Left lung (tissue), 10 donors: ENCODE data around the gene SORL1. TPM values are rescaled to one million over a fixed set of nuclear protein-coding genes. Genes with fewer than 3 reads are reported as not detected.

ENCODE experiments used
- ATAC-seq: fragments of 200-7000 bp; cut with Tn5 transposase; one replicate; pipeline ENCODE4 v1.9.1; 2020; ENCODE audit warnings: moderate library complexity
- DNase-seq, 4 donors: peaks; one replicate each; pipeline ENCODE4 v3.0.0-alpha.2; 2013 to 2020
- H3K27ac ChIP-seq, 2 donors: fragments of 200-600 bp; sonication (generic) in 1 of 2; one replicate each; pipeline versions ENCODE4 v1.5.0 to v1.8.0; 2020 to 2021
- H3K27me3 ChIP-seq, 2 donors: fragments of 200-600 bp; sonication (generic) in 1 of 2; one replicate each; pipeline versions ENCODE4 v1.5.0 to v1.8.0; 2020 to 2021
- H3K36me3 ChIP-seq, 2 donors: fragments of 200-600 bp; sonication (generic) in 1 of 2; one replicate each; pipeline versions ENCODE4 v1.5.0 to v1.8.0; 2020 to 2021
- H3K4me1 ChIP-seq, 2 donors: fragments of 200-600 bp; one replicate each; pipeline ENCODE4 v1.8.0; 2021
- H3K4me3 ChIP-seq, 2 donors: fragments of 200-600 bp; sonication (generic) in 1 of 2; one replicate each; pipeline versions ENCODE4 v1.5.0 to v1.8.0; 2020 to 2021; ENCODE audit warnings: mild to moderate bottlenecking in 1 of 2
- H3K9me3 ChIP-seq, 2 donors: fragments of 200-600 bp; sonication (generic) in 1 of 2; one replicate each; pipeline versions ENCODE4 v1.5.0 to v1.8.0; 2020 to 2021
- CTCF ChIP-seq, 2 donors: fragments of 200-600 bp; sonication (generic) in 1 of 2; IDR thresholded peaks; one replicate each; pipeline versions ENCODE4 v1.5.0 to v1.8.0; 2021; ENCODE audit warnings: antibody characterized with exemption in 2 of 2
- intact Hi-C, 2 donors: fragments of 100-400 bp; cut with DNase I; formaldehyde crosslinking; loops; one replicate each; pipeline versions ENCODE4 v1.11.2 to v1.14.2; 2022
- polyA plus RNA-seq, 6 donors: library from polyadenylated mRNA; unstranded; fragments of 120-200 nt; gene quantifications; one replicate each; pipeline ENCODE4 v1.2.1, GENCODE V29; 2013; ENCODE audit not compliant: insufficient read length in 6 of 6
- total RNA-seq, 2 donors: library from RNA; stranded (reverse); fragmentation: NEBNext Ultra II Directional; extraction: Animal tissue kit (Norgen Biotek cat#: 25700); gene quantifications; one replicate each; pipeline ENCODE4 v1.2.1, GENCODE V29; 2021
- donor health status: DM: no; HTN: yes; CAD: no.
- donor health status: DM: no; HTN: no; CAD: no.

The SORL1 gene
- total and polyA plus RNA-seq, 8 donors: 29.8 to 114 (median 33.4) TPM

GRCh38 chr11:121510438-121510837 is 58.3 kb downstream of the SORL1 start:
- DNase-seq (no peak), ATAC-seq (no peak)
- Histone ChIP-seq H3K9me3 (peaks cover 0 to 9% of the 10 kb centered on the region in 2 donors), H3K4me1 (no peaks in the 10 kb centered on the region), H3K27me3 (no peaks in the 10 kb centered on the region), H3K4me3 (no peak overlapping the region), H3K36me3 (peaks cover 0 to 44% of the 10 kb centered on the region in 2 donors), H3K27ac (no peak overlapping the region)
- intact Hi-C loops: no loop called here
- no peak for TF ChIP-seq CTCF (IDR thresholded peaks at IDR 0.05)

- no peak for TF ChIP-seq CTCF (IDR thresholded peaks at IDR 0.05)
- no peak overlapping the region for H3K27ac ChIP-seq
- no peaks in the 10 kb centered on the region for H3K4me1 ChIP-seq
- H3K4me3 ChIP-seq: no peak overlapping the region
- H3K9me3 ChIP-seq: no peaks in the 10 kb centered on the region
- intact Hi-C loops: no loop called here
- ATAC-seq (no peak), DNase-seq (no peak)
- peaks cover 0 to 52% of the 10 kb centered on the region in 2 donors for H3K36me3 ChIP-seq
- H3K27me3 ChIP-seq: no peaks in the 10 kb centered on the region
Observed at GRCh38 chr11:121512468-121513465, 60.7 kb downstream of the SORL1 start.

GRCh38 chr11:121513807-121514206 is 61.7 kb downstream of the SORL1 start:
- Histone ChIP-seq H3K4me1 (no peaks in the 10 kb centered on the region), H3K27me3 (no peaks in the 10 kb centered on the region), H3K4me3 (no peak overlapping the region), H3K27ac (no peak overlapping the region), H3K9me3 (no peaks in the 10 kb centered on the region), H3K36me3 (peaks cover 0 to 62% of the 10 kb centered on the region in 2 donors)
- intact Hi-C loops: no loop called here
- no peak for TF ChIP-seq CTCF (IDR thresholded peaks at IDR 0.05)
- DNase-seq (no peak), ATAC-seq (no peak)

- H3K4me3 ChIP-seq: no peak overlapping the region
- peaks cover 0 to 55% of the 10 kb centered on the region in 2 donors for H3K36me3 ChIP-seq
- H3K4me1 ChIP-seq: no peaks in the 10 kb centered on the region
- intact Hi-C loops: no loop called here
- no peak for TF ChIP-seq CTCF (IDR thresholded peaks at IDR 0.05)
- H3K9me3 ChIP-seq: no peaks in the 10 kb centered on the region
- no peak overlapping the region for H3K27ac ChIP-seq
- H3K27me3 ChIP-seq: no peaks in the 10 kb centered on the region
- ATAC-seq (no peak), DNase-seq (no peak)
Observed at GRCh38 chr11:121514432-121515334, 62.6 kb downstream of the SORL1 start.

- H3K27me3 ChIP-seq: no peaks in the 10 kb centered on the region
- TF ChIP-seq CTCF (IDR thresholded peaks at IDR 0.05): no peak
- H3K4me3 ChIP-seq: no peak overlapping the region
- DNase-seq (no peak), ATAC-seq (no peak)
- intact Hi-C loops: no loop called here
- H3K9me3 ChIP-seq: no peaks in the 10 kb centered on the region
- H3K4me1 ChIP-seq: peaks cover under 1 to 4% of the 10 kb centered on the region in 2 donors
- H3K27ac ChIP-seq: no peak overlapping the region
- peaks cover 0 to 55% of the 10 kb centered on the region in 2 donors for H3K36me3 ChIP-seq
Observed at GRCh38 chr11:121515335-121515671, 63.2 kb downstream of the SORL1 start.
